NCI-H748 (cell line): ENCODE measurements around the gene ESYT2.
A peak's percentile ranks its signal among the peaks of the same experiment; 100 is the strongest.

ENCODE experiments used
- DNase-seq: peaks from one replicate; lab custom pipeline; 2025; ENCODE audit not compliant: unreplicated experiment; lab: John Stamatoyannopoulos, UW

Gene ESYT2

DNA sequence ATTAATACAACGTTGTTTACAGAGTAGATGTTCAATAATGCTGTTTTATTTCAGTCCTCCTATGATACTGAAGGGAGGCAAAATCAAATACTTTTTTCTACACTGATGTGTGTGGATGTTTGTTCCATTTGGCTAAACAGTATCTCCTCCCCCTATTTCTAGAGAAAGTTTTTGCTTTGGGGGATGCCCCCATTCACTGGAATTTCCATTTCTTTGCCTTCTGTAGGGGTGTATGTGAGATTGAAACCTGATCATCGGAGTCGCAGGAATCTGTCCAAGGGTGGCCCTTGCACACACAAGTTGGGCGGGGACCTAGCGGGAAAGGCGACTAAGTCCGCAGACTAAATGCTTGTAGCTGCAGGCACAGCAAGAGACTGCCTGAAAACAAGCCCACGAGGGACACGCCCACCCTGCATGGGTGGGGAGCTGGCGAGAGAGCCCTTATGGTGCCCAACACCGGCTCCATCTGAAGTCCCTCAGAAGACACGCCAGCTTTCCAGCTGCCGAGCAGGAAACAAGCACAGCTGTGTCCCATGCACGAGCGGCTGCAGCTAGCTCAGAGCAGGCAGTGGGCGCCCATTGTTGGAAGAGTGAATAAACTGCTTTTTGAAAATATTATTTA lies 58.0 kb downstream of the ESYT2 start:
- DNase-seq: peak; percentile 60

GRCh38 chr7:158767707-158768106 lies 61.6 kb downstream of the ESYT2 start:
- DNase-seq: no peak

DNA sequence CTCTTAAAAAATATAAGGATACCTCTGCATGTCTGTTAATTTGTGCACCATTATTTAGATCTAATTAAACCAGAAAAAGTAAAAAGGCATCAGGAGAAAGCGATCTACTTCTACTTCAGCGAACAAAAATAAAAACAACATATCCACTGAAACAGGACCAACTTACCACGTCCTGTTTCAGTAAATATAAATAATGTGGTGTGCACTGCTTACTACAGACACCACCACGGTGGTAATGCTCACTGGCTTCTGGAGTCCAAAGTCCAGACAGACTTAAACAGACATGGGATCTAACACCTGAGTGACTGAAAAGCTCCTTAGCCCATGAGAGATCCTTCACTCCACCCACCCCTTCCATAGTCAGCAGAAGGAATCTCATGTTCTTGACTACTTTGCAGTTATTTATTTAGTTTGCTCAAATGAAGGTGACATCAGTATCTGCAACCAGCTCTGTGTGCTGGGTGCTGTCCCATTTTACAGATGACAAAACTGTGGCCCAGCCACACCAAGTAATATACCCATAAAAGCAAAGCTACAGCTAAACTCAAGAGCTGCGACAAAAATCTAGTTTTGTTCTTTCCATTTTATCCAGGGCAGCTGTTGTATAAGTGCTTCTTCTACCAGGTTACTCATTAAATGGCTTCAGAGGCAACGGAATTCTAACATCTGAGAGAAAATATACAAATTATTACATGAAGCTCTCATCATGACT lies 62.6 kb downstream of the ESYT2 start:
- no peak for DNase-seq

DNA sequence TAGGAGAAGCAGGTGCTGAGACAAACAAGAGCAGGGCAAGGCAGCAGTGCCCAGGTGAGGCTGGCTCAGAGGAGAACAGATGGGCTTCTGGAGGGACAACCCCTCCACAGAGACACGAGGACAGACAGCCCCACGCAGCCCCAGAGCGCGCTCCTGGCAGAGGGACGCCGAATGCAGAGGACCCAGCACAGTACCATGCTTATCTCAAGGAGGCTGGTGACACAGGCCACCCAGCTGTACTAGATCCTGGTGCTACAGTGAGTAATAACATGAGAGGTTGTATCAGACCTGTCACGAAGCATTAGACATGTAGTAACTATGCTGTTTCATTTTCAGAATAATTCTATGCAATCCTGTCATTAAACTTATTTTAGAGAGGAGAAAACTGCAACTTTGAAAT lies 64.3 kb downstream of the ESYT2 start:
- DNase-seq: no peak

GRCh38 chr7:158763454-158764033 lies 65.8 kb downstream of the ESYT2 start:
- no peak for DNase-seq

GRCh38 chr7:158761945-158762344 lies 67.4 kb downstream of the ESYT2 start:
- DNase-seq: no peak

- no peak for DNase-seq
Measured at GRCh38 chr7:158760936-158761335, 68.4 kb downstream of the ESYT2 start.

GRCh38 chr7:158760445-158760764 lies 68.9 kb downstream of the ESYT2 start:
- DNase-seq: no peak

DNA sequence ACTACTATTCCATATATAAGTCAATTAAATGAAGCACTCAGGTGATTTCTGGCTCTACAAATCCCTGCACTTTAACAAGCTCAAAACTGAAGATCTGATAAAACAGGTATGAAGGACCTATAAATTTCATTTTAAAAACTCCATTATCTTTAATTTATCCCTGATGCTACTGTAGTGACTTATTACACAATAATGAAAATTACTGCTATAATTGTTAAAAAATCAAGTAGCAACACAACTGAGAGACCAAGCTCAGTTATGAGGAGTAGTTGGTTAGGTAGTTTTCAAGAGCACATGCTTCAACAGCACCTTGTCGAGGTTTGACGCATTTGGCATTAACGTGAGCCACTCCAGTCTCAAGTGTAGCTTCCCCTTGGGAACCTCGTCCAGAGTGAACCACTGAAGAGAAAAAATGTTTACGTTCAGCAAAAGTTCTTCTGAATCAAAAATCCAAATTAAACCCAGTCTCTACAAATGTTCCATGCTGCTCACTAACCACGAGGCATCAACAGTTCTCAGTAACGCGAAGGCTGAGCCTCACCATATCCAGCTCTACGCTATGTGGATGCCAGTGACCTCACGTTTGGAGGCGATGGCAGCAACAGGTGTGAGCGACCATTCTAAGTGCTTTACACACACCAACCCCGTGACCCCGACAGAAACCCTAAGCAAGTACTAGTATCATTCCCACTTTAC lies 69.4 kb downstream of the ESYT2 start:
- no peak for DNase-seq

- no peak for DNase-seq
Measured at GRCh38 chr7:158759245-158759614, 70.1 kb downstream of the ESYT2 start.

DNA sequence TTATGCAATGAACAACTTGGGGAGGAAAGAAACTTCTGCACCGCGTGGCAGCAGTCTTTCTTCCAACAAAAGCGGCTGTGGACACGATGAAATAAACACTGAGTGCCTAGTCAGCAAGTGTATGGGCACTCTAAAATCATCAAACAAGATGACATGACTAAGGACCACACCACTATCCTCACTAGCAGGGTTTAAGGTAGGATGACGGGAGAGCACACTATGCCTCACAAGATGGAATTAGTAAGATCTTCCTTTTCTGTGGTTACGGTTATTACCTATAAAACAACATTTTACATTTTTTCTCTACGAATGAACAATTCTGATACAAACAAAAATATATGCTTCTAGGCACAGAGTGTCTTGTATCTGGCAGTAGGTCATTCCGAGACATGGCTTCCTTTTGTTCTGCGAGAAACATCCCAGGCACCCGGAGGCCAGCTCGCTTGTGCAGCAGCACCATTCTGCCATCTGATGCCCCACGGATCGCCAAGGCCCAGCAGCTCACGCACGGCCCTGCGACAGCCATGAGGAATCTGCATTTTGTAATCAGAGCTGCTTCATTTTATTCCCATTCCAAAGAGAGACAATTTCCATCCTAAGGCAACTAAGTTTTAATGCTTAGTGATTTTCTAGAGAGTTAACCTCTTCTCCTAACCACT lies 70.6 kb downstream of the ESYT2 start:
- no peak for DNase-seq

DNA sequence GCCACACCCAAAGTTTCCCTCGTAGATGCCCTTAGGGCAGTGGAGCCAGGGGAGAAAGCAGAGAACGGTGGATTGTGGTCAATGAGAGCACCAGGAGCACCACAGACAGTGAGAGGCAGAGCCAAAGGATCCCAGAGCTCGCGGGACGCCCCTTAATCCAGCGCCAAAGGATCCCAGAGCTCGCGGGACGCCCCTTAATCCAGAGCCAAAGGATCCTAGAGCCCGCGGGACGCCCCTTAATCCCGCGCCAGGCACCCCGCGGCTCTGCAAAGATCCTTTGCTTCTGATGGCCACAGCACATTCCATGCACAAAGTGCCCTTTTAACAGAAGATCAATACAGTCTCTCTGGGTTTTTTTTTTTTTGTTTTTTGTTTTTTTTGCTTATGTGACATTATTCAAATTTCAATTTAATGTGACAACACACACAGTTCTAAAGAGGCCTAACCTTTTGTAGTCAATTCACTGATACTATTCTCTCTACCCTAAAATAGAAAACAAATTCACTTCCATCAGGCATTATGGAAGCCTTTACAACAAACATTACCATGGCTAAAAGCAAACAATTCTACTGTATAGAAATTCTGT lies 71.8 kb downstream of the ESYT2 start:
- no peak for DNase-seq

DNA sequence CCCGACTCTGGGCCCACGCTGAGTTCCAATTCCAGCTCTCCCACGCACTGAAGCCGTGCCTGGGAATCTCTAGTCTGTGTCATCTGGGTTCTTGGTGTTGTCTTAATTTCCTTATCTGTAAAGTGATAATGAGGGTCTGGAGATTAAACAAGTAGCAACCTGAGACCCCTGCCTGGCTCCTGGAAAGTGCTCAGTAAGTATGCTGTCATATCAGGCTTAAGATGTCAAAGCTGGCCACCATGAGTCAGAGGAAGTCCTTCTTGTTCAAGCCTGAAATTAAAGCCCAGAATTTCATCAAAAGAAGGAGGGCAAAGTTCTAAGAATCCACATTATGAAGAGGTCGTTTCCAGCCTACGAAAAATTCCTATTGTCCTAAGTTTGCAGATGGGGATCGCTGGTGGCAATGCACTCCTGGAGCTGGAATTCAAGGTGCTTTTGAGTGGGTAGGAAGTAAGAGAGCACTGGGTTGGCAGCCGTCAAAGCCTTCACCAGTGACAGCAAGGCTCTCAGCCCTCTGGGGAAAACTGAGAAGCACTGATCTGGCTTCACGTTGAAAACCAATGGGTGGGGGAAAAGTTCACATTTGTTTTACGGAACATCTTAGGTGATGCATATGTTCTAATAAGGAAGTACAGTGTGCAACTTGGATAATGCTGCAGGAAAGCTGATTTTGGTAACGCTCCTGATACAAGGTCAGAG lies 74.4 kb downstream of the ESYT2 start:
- no peak for DNase-seq

GRCh38 chr7:158753900-158754299 lies 75.4 kb downstream of the ESYT2 start:
- DNase-seq: no peak

GRCh38 chr7:158751751-158752150 lies 77.6 kb downstream of the ESYT2 start:
- DNase-seq: no peak

DNA sequence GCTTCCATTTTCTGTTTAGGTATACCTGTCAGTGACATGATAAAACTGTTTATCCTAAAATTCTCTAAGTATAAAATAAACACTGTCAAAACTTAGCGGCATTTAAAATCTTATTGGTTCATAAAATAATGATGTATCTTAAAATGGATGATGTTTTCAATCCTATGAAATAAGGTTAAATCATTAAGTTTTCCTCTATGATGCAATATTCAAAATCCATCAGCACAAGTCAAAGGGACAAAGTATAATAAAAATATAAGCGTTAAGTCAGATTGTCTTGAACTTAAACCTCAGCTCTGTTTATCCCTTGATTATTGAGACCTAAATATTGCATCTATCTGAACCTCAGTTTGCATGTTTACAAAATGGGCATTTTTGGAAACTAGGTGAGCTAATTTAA lies 78.1 kb downstream of the ESYT2 start:
- DNase-seq: no peak

DNA sequence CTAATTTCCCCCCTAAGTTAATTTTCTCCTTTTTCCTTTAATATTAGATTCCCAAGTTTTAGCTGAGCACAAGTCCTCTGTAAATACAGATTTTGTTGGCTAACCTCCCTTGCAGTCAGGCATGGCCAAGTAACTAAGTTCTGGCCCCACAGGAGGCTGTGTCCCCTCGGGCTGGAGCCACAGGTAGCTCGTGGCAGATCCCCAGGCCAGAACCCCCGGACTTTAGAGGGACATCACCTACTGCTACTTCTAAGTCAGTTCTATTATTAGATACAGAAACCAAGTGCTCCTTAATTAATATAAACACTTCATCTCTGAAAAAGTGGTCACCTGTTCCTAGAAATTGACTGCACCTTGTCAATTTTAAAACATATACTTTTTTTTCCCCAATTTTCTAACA lies 78.6 kb downstream of the ESYT2 start:
- DNase-seq: no peak

DNA sequence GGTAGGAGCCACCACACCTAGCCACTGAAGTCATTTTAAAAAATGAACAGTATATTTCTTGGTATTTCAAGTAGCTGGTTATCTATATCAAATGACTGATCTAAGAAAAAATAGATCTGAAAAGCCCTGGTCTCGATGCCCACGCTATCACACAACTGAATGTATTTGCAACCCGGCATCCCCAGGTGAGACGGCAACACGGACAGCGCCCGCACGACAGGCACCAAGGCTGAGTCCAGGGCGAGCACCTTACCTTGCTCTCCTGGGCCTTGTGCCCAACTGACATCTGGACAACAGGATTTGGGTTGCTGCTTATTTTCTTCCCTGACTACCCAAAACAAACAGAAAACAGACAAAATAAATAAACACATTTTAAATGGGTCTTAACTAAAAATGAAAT lies 79.9 kb downstream of the ESYT2 start:
- DNase-seq: no peak

DNA sequence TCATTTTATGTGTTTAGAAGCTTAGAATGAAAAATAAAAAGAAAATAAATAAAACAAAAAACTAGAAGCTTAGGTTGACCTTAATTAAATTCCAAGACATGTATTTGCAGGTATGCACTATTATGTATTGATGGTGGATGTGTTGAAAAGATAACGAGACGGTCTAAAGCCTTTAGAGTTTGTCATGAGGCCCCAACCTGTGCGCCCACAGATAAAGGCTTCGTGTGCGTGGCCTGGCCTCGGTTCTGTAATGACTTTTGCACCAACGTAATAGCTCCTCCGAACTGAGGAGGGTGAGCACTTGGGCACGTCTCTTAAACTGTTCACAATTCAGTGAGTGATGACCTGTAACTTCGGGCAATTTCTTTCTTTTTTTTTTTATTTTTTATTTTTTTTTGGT lies 81.0 kb downstream of the ESYT2 start:
- no peak for DNase-seq

DNA sequence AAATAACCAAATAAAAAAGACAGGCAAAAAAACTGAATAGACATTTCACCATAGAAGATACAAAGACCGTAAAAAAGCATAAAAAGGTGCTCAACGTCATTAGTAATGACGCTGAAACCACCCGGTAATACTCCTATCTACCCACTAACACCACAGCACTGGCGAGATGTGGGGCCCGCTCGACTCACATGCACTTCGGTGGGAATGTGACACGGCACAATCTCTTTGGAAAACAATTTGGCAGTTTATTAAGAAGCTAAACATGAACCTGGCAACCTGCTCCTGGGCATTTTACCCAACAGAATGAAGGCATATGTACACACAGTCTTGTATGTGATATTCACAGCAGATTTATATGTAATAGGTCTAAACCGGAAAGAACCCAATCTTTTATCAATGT lies 81.9 kb downstream of the ESYT2 start:
- no peak for DNase-seq

DNA sequence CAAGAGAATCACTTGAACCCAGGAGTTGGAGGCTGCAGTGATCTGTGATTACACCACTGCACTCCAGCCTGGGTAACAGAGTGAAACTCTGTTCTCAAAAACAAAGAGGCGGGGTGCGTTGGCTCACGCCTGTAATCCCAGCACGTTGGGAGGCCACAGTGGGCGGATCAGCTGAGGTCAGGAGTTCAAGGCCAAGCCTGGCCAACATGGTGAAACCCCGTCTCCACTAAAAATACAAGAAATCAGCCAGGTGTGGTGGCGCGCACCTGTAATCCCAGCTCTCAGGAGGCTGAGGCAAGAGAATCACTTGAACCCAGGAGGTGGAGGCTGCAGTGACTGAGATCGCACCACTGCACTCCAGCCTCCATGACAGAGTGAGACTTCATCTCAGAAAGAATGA lies 82.4 kb downstream of the ESYT2 start:
- no peak for DNase-seq
